ENCODE data around the gene HLA-DRB1. TPM values are rescaled to one million over a fixed set of nuclear protein-coding genes. Genes with fewer than 3 reads are reported as not detected.
"Not testable (repeated sequence)": the region's sequence is repeated elsewhere in the genome, so short reads cannot be mapped to it uniquely, and the experiment has no call there.

The HLA-DRB1 gene
- total and polyA plus RNA-seq, 8 donors = 11.2 to 665 (median 23.1) TPM

DNA sequence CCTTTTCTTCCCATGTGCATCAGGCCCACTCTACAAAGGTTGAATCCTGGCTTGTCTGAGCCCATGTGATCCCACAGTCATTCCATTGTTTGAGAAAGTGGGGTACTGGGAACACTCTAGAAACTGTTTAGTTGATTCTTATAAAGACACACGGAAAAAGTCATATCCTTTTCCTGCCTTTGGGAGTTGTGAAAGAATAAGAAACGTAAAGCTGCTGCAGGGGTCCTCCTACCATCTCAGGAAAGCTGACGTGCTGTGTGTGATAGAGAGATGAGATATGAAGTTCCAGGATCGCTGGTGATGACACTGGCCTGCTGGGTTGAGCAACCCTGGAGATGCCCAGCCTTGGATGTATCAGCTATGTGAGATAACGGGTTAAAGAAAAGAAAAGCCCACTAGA, 38.2 kb downstream of the HLA-DRB1 start:
- TF ChIP-seq, protein P1, sequence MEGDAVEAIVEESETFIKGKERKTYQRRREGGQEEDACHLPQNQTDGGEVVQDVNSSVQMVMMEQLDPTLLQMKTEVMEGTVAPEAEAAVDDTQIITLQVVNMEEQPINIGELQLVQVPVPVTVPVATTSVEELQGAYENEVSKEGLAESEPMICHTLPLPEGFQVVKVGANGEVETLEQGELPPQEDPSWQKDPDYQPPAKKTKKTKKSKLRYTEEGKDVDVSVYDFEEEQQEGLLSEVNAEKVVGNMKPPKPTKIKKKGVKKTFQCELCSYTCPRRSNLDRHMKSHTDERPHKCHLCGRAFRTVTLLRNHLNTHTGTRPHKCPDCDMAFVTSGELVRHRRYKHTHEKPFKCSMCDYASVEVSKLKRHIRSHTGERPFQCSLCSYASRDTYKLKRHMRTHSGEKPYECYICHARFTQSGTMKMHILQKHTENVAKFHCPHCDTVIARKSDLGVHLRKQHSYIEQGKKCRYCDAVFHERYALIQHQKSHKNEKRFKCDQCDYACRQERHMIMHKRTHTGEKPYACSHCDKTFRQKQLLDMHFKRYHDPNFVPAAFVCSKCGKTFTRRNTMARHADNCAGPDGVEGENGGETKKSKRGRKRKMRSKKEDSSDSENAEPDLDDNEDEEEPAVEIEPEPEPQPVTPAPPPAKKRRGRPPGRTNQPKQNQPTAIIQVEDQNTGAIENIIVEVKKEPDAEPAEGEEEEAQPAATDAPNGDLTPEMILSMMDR (IDR thresholded peaks at IDR 0.05) = no peak
- Histone ChIP-seq H3K27me3 (no peaks in the 10 kb centered on the region), H3K27ac (no peak overlapping the region), H3K36me3 (no peaks in the 10 kb centered on the region), H3K9me3 (no peaks in the 10 kb centered on the region), H3K4me3 (no peak overlapping the region), H3K4me1 (no peaks in the 10 kb centered on the region)
- DNase-seq (no peak), ATAC-seq (no peak)
- intact Hi-C loops (cut with DNase I) = no loop called here

DNA sequence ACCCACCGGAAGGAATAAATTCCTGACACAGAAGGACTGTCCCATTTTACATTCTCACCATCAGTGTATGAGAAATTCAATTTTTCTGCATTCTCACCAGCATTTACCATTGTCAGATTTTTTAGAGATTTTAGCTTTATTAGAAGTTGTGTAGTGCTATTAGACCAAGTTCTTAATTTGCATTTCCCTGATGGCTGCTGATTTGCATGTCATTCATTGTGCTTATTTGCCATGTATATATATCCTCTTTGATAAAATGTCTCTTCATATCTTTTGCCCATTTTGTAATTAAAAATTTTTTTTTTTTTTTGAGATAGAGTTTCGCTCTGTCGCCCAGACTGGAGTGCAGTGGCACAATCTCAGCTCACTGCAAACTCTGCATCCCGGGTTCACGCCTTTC, 49.8 kb downstream of the HLA-DRB1 start:
- H3K4me3 ChIP-seq = no peak overlapping the region
- TF ChIP-seq, protein P1 (IDR thresholded peaks at IDR 0.05) = no peak
- H3K9me3 ChIP-seq = peaks cover 0 to 2% of the 10 kb centered on the region in 2 donors
- no peaks in the 10 kb centered on the region for H3K4me1 ChIP-seq
- H3K27ac ChIP-seq = no peak overlapping the region
- intact Hi-C loops (cut with DNase I) = loop anchor here in 1 of 2 donors (10.0 kb wide), 1 partner anchor 55 kb away; no protein-coding TSS in a partner anchor
- H3K36me3 ChIP-seq = no peaks in the 10 kb centered on the region
- DNase-seq (no peak), ATAC-seq (no peak)
- H3K27me3 ChIP-seq = no peaks in the 10 kb centered on the region

DNA sequence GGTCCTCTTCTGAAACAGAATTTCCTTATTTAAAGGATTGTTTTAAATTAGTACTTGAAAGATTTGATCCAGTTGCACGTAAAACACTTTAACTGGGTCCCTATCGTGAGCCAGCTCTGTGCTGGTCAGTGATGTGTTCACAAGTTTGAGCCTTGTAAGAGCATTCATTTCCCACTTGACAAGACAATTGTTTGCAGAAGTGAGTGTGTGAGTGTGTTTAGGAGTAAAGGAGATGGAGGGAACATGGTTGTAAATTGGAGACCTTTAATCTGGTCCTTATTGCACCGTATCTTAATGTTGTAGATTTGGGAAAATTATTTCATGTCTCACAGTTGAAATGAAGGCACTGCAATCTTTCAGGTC, 59.2 kb downstream of the HLA-DRB1 start:
- ATAC-seq = peak; percentile 73
- H3K27me3 ChIP-seq, H3K36me3 ChIP-seq, H3K4me1 ChIP-seq, H3K9me3 ChIP-seq, DNase-seq: not testable (repeated sequence)
- intact Hi-C loops (cut with DNase I) = loop anchor here in 1 of 2 donors (10.0 kb wide), 1 partner anchor 46 kb away; no protein-coding TSS in a partner anchor
- H3K27ac ChIP-seq = peak overlapping the region in 1 of 2 donors; percentile 74
- H3K4me3 ChIP-seq = peak overlapping the region in 1 of 2 donors; percentile 46

- peak in 1 of 4 donors; percentile 63 for DNase-seq
- intact Hi-C loops (cut with DNase I) = loop anchor here in 1 of 2 donors (10.0 kb wide), 2 partner anchors 45 to 55 kb away; partner anchors contain the start of gene HLA-DRB1
- peak; percentile 98 for ATAC-seq
- Histone ChIP-seq H3K9me3 (no peaks in the 10 kb centered on the region), H3K27ac (peak within 1 kb of the TSS in 1 of 2 donors; percentile 74), H3K4me3 (peak within 1 kb of the TSS in 1 of 2 donors; percentile 46), H3K27me3 (no peaks in the 10 kb centered on the region), H3K4me1 (no peaks in the 10 kb centered on the region), H3K36me3 (no peaks in the 10 kb centered on the region)
- TF ChIP-seq, protein P1 (IDR thresholded peaks at IDR 0.05) = no peak
These were observed 59.8 kb downstream of the HLA-DRB1 start, which contains the start of gene HLA-DRB5 for GRCh38 chr6:32529697-32530430. HLA-DRB5 (minus strand) TSS chr6:32530287; CDS start chr6:32530224, 63 bp downstream.

Other genes with a start within 250 kb of the HLA-DRB1 start
- not detected for gene TSBP1, start 217.9 kb downstream of the HLA-DRB1 start, total RNA-seq
- under 1 TPM in 5 of 6 donors, not detected in 1; 0.08 to 0.52 (median 0.40) TPM for gene TSBP1, start 217.9 kb downstream of the HLA-DRB1 start, polyA plus RNA-seq (ENCODE audit: insufficient read length in 6 of 6)
- not detected for gene BTNL2, start 182.7 kb downstream of the HLA-DRB1 start, total RNA-seq
- 1 to 10 TPM in 4 of 6 donors, under 1 TPM in 2; 0.86 to 3.0 (median 1.3) TPM for gene BTNL2, start 182.7 kb downstream of the HLA-DRB1 start, polyA plus RNA-seq (ENCODE audit: insufficient read length in 6 of 6)
- 1,000 to 10,000 TPM in 1 of 2 donors, 100 to 1,000 TPM in 1; 951 to 1,058 TPM for gene HLA-DRA, start 150.0 kb downstream of the HLA-DRB1 start, total RNA-seq
- gene HLA-DRA, start 150.0 kb downstream of the HLA-DRB1 start, polyA plus RNA-seq (ENCODE audit: insufficient read length in 6 of 6) = 10 to 100 TPM; 42.2 to 75.4 (median 59.1) TPM
- 100 to 1,000 TPM; 106 to 407 TPM for gene HLA-DRB5, start 59.6 kb downstream of the HLA-DRB1 start, total RNA-seq
- gene HLA-DRB5, start 59.6 kb downstream of the HLA-DRB1 start, polyA plus RNA-seq (ENCODE audit: insufficient read length in 6 of 6) = 10 to 100 TPM in 1 of 6 donors, 1 to 10 TPM in 5; 2.7 to 23.5 (median 6.1) TPM
- gene HLA-DQA1, start 47.6 kb upstream of the HLA-DRB1 start, total RNA-seq = 100 to 1,000 TPM; 137 to 200 TPM
- gene HLA-DQA1, start 47.6 kb upstream of the HLA-DRB1 start, polyA plus RNA-seq (ENCODE audit: insufficient read length in 6 of 6) = 1 to 10 TPM; 3.8 to 8.3 (median 4.4) TPM
- 100 to 1,000 TPM in 1 of 2 donors, 10 to 100 TPM in 1; 56.8 to 172 TPM for gene HLA-DQB1, start 76.8 kb upstream of the HLA-DRB1 start, total RNA-seq
- 1 to 10 TPM; 2.8 to 9.5 (median 5.1) TPM for gene HLA-DQB1, start 76.8 kb upstream of the HLA-DRB1 start, polyA plus RNA-seq (ENCODE audit: insufficient read length in 6 of 6)
- gene HLA-DQA2, start 151.5 kb upstream of the HLA-DRB1 start, total RNA-seq = 1 to 10 TPM in 1 of 2 donors, under 1 TPM in 1; 0.37 to 7.0 TPM
- 1 to 10 TPM in 4 of 6 donors, under 1 TPM in 2; 0.57 to 2.2 (median 1.4) TPM for gene HLA-DQA2, start 151.5 kb upstream of the HLA-DRB1 start, polyA plus RNA-seq (ENCODE audit: insufficient read length in 6 of 6)
- 10 to 100 TPM in 1 of 2 donors, 1 to 10 TPM in 1; 1.5 to 31.3 TPM for gene HLA-DQB2, start 173.7 kb upstream of the HLA-DRB1 start, total RNA-seq
- 1 to 10 TPM in 3 of 6 donors, under 1 TPM in 2, not detected in 1; 0.47 to 2.0 (median 1.2) TPM for gene HLA-DQB2, start 173.7 kb upstream of the HLA-DRB1 start, polyA plus RNA-seq (ENCODE audit: insufficient read length in 6 of 6)
- gene HLA-DOB, start 227.2 kb upstream of the HLA-DRB1 start, total RNA-seq = 1 to 10 TPM; 1.5 to 2.8 TPM
- gene HLA-DOB, start 227.2 kb upstream of the HLA-DRB1 start, polyA plus RNA-seq (ENCODE audit: insufficient read length in 6 of 6) = under 1 TPM; 0.24 to 0.79 (median 0.49) TPM
- gene TAP2, start 248.9 kb upstream of the HLA-DRB1 start, total RNA-seq = 10 to 100 TPM; 75.9 to 90.0 TPM
- 10 to 100 TPM; 14.3 to 24.7 (median 15.9) TPM for gene TAP2, start 248.9 kb upstream of the HLA-DRB1 start, polyA plus RNA-seq (ENCODE audit: insufficient read length in 6 of 6)

Measured in left lung (tissue), 10 donors.